K562 (cell line): Measurements from ENCODE around the gene CCND3. TPM values are rescaled to one million over a fixed set of nuclear protein-coding genes. Genes with fewer than 3 reads are reported as not detected.

ENCODE experiments used
- CEBPG ChIP-seq, 3 experiments: fragments of 200-800 bp in 1 of 3; sonication (Bioruptor generic) in 1 of 3; sonication (generic) in 1 of 3; formaldehyde crosslinking in 1 of 3; IDR thresholded peaks in 2 of 3; conservative IDR thresholded peaks in 1 of 3; 2 replicates each; pipeline versions ENCODE4 v1.6.1 to v1.8.0; 2016 to 2022; ENCODE audit warnings: missing compliant biosample characterization in 2 of 3, missing genetic modification characterization in 2 of 3, mild to moderate bottlenecking in 1 of 3, missing genetic modification reagents in 1 of 3
- CEBPZ ChIP-seq: fragments of 150-350 bp; IDR thresholded peaks from 2 replicates; pipeline ENCODE4 v1.6.1; 2014; ENCODE audit warnings: low read depth, mild to moderate bottlenecking, low read length, borderline replicate concordance
- CREB1 ChIP-seq, 2 experiments: sonication (generic) in 1 of 2; formaldehyde crosslinking in 1 of 2; IDR thresholded peaks; 2 replicates each; pipeline versions ENCODE4 v1.6.1 to v1.8.0; 2012 to 2022; ENCODE audit warnings: inconsistent platforms in 1 of 2, mild to moderate bottlenecking in 1 of 2, missing genetic modification reagents in 1 of 2, moderate library complexity in 1 of 2
- CTCF ChIP-seq, 3 experiments: IDR thresholded peaks in 2 of 3; conservative IDR thresholded peaks in 1 of 3; 2 replicates each; pipeline ENCODE4 v1.5.1; 2011 to 2012; ENCODE audit warnings: low read length in 3 of 3, mild to moderate bottlenecking in 3 of 3, control low read depth in 2 of 3, improper control_type of control experiment in 1 of 3, inconsistent platforms in 1 of 3, low read depth in 1 of 3, mixed read lengths in 1 of 3, moderate library complexity in 1 of 3; ENCODE audit not compliant: insufficient read depth in 2 of 3
- FOXJ3 ChIP-seq: sonication (generic); formaldehyde crosslinking; IDR thresholded peaks from 2 replicates; pipeline ENCODE4 v1.4.0; 2020; ENCODE audit warnings: mild to moderate bottlenecking, missing genetic modification reagents
- GABPB1 ChIP-seq: sonication (generic); formaldehyde crosslinking; IDR thresholded peaks from 2 replicates; pipeline ENCODE4 v1.8.0; 2022; ENCODE audit warnings: mild to moderate bottlenecking, missing genetic modification reagents
- HLTF ChIP-seq: fragments of 450-650 bp; IDR thresholded peaks from 2 replicates; pipeline ENCODE4 v1.6.1; 2016
- HMGN3 ChIP-seq: IDR thresholded peaks from 2 replicates; pipeline ENCODE4 v1.6.1; 2011; ENCODE audit warnings: borderline replicate concordance, low read depth, mild to moderate bottlenecking, mixed read lengths, low read length; ENCODE audit not compliant: insufficient read length; ENCODE audit errors: extremely low read depth
- JUNB ChIP-seq: fragments of 450-650 bp; formaldehyde crosslinking; conservative IDR thresholded peaks from 2 replicates; pipeline ENCODE4 v1.4.0; 2020; ENCODE audit warnings: mild to moderate bottlenecking
- KAT2B ChIP-seq: IDR thresholded peaks from one replicate; pipeline ENCODE4 v1.6.1; 2012; ENCODE audit warnings: low read depth, mild to moderate bottlenecking, control low read depth, inconsistent platforms, low read length, moderate library complexity
- MYC ChIP-seq, 2 experiments: fragments of 250-450 bp in 1 of 2; sonication (Bioruptor Pico) in 1 of 2; IDR thresholded peaks; 2 replicates each; pipeline versions ENCODE4 v1.5.1 to v1.6.1; 2012 to 2021; ENCODE audit warnings: low read depth in 2 of 2, borderline replicate concordance in 1 of 2, improper control_type of control experiment in 1 of 2, low read length in 1 of 2, mild to moderate bottlenecking in 1 of 2, moderate library complexity in 1 of 2
- NFYB ChIP-seq: IDR thresholded peaks from 2 replicates; pipeline ENCODE4 v1.6.1; 2011; ENCODE audit warnings: mild to moderate bottlenecking, moderate library complexity; ENCODE audit not compliant: insufficient read length; ENCODE audit errors: extremely low read depth
- POLR3A ChIP-seq: IDR thresholded peaks from 2 replicates; pipeline ENCODE4 v1.6.1; 2011; ENCODE audit warnings: borderline replicate concordance, mild to moderate bottlenecking, moderate library complexity; ENCODE audit not compliant: insufficient read length, insufficient read depth; ENCODE audit errors: extremely low read depth
- SETDB1 ChIP-seq: IDR thresholded peaks from one replicate; pipeline ENCODE4 v1.6.1; 2012; ENCODE audit warnings: low read length, control low read depth, inconsistent platforms
- U2AF1 ChIP-seq: fragments of 200-400 bp; formaldehyde crosslinking; optimal IDR thresholded peaks from 2 replicates; pipeline ENCODE3; 2017; ENCODE audit warnings: mild to moderate bottlenecking, low read depth, low read length, moderate library complexity
- YBX1 ChIP-seq: fragments of 450-650 bp; IDR thresholded peaks from 2 replicates; pipeline ENCODE4 v1.7.1; 2016; ENCODE audit warnings: mild to moderate bottlenecking
- ZFX ChIP-seq: sonication (generic); formaldehyde crosslinking; IDR thresholded peaks from 2 replicates; pipeline ENCODE4 v1.8.0; 2022; ENCODE audit warnings: mild to moderate bottlenecking, missing genetic modification reagents, moderate library complexity
- ZNF165 ChIP-seq: fragments of 250-450 bp; sonication (Bioruptor Pico); IDR thresholded peaks from 2 replicates; pipeline ENCODE4 v1.4.0; 2020; ENCODE audit warnings: borderline replicate concordance
- polyA plus RNA-seq, 8 experiments: library from polyadenylated mRNA; depleted of rRNA in 4 of 8; stranded (reverse) in 5 of 8; unstranded in 3 of 8; fragments of >200 nt; fragmentation: Nextera tagmentation in 2 of 8; fragmentation: Illumina TruSeq in 1 of 8; extraction: Ambion mirVana in 2 of 8; extraction: Trizol in 1 of 8; gene quantifications; 2 replicates each; pipeline versions ENCODE4 v1.2.1 to v1.2.3, GENCODE V29; 2011 to 2014; ENCODE audit warnings: inconsistent platforms in 1 of 8, missing spikeins in 1 of 8
- total RNA-seq, 7 experiments: library from RNA; depleted of rRNA in 6 of 7; stranded (reverse); fragments of >200 nt in 6 of 7; fragmentation: Illumina TruSeq in 2 of 7; extraction: Trizol in 2 of 7; gene quantifications; 2 replicates each; pipeline versions ENCODE4 v1.2.1 to v1.2.3, GENCODE V29; 2011 to 2021; ENCODE audit warnings: low replicate concordance in 1 of 7
- TF ChIP-seq, protein P1 (sequence below): sonication (generic); formaldehyde crosslinking; IDR thresholded peaks from 2 replicates; pipeline ENCODE4 v1.8.0; 2022; ENCODE audit warnings: missing genetic modification reagents, mild to moderate bottlenecking, moderate library complexity, borderline replicate concordance

The CCND3 gene
- total and polyA plus RNA-seq, 9 of the 15 experiments (the other 6 are each of a cell fraction or from before 2014, with no cell fraction given) = 21.5 to 204 (median 97.4) TPM

- no peak for TF ChIP-seq KAT2B
- TF ChIP-seq MYC (IDR thresholded peaks at IDR 0.05; ENCODE audit: low read depth, low read length) = peak; percentile 93
- TF ChIP-seq MYC (CRISPR knock-in tag; IDR thresholded peaks at IDR 0.05; ENCODE audit: borderline replicate concordance, low read depth) = peak; percentile 62; the same call in 1 of the 2 replicates
- peak; percentile 52 for TF ChIP-seq HMGN3
- TF ChIP-seq ZNF165 = no peak
- no peak for TF ChIP-seq SETDB1
- TF ChIP-seq FOXJ3 (CRISPR knock-in tag) = no peak
- TF ChIP-seq, protein P1, sequence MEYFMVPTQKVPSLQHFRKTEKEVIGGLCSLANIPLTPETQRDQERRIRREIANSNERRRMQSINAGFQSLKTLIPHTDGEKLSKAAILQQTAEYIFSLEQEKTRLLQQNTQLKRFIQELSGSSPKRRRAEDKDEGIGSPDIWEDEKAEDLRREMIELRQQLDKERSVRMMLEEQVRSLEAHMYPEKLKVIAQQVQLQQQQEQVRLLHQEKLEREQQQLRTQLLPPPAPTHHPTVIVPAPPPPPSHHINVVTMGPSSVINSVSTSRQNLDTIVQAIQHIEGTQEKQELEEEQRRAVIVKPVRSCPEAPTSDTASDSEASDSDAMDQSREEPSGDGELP (CRISPR knock-in tag) = peak; percentile 99
- TF ChIP-seq POLR3A = no peak
- no peak for TF ChIP-seq U2AF1
- no peak for TF ChIP-seq JUNB (CRISPR knock-in tag)
- peak; percentile 91 for TF ChIP-seq ZFX (CRISPR knock-in tag)
- no peak for TF ChIP-seq HLTF
- peak; percentile 54; the same call in 1 of the 2 replicates for TF ChIP-seq GABPB1 (CRISPR knock-in tag)
- TF ChIP-seq CEBPG (CRISPR knock-in tag; IDR thresholded peaks at IDR 0.05) = 0 out of 2 replicates have a peak, but pooled peaks have one; percentile 20
- TF ChIP-seq CEBPG (tag; conservative IDR thresholded peaks at IDR 0.05 in 1 of 2, IDR thresholded peaks at IDR 0.05 in 1 of 2) = peak; percentile 9 to 79; a peak in 2 of 4 replicates
- peak; percentile 95 for TF ChIP-seq CREB1 (IDR thresholded peaks at IDR 0.05)
- TF ChIP-seq CREB1 (CRISPR knock-in tag; IDR thresholded peaks at IDR 0.05) = peak; percentile 86
- TF ChIP-seq YBX1 = no peak
- no peak for TF ChIP-seq CEBPZ
- peak in 1 of 3 experiments; percentile 1; a peak in 1 of 6 replicates for TF ChIP-seq CTCF (IDR thresholded peaks at IDR 0.05 in 2 of 3, conservative IDR thresholded peaks at IDR 0.05 in 1 of 3; ENCODE audit: insufficient read depth in 2 of 3, low read depth in 1 of 3, low read length in 3 of 3)
- peak; percentile 61 for TF ChIP-seq NFYB
Measured at GRCh38 chr6:41895300-41896233, 46.0 kb downstream of the CCND3 start, which contains the start of gene USP49 (continued).
